Mucosa of rectum (tissue), 2 donors: ENCODE results near the gene ATPAF2.

Source experiments
- H3K27ac ChIP-seq, 2 donors: one replicate each; pipeline ENCODE4 v1.7.0; 2013; ENCODE audit warnings: inconsistent platforms in 2 of 2, low read depth in 2 of 2, low read length in 2 of 2
- H3K27me3 ChIP-seq, 2 donors: one replicate each; pipeline ENCODE4 v1.7.0; 2013; ENCODE audit warnings: low read length in 2 of 2; ENCODE audit not compliant: control insufficient read depth in 2 of 2, insufficient read depth in 2 of 2
- H3K36me3 ChIP-seq, 2 donors: one replicate each; pipeline ENCODE4 v1.7.0; 2013; ENCODE audit warnings: low read length in 2 of 2; ENCODE audit not compliant: control insufficient read depth in 2 of 2, insufficient read depth in 2 of 2
- H3K4me1 ChIP-seq, 2 donors: one replicate each; pipeline ENCODE4 v1.7.0; 2013; ENCODE audit warnings: low read length in 2 of 2, mild to moderate bottlenecking in 1 of 2; ENCODE audit not compliant: control insufficient read depth in 2 of 2, insufficient read depth in 2 of 2
- H3K4me3 ChIP-seq, 2 donors: one replicate each; pipeline ENCODE4 v1.7.0; 2013; ENCODE audit warnings: low read length in 2 of 2
- H3K9ac ChIP-seq, 2 donors: one replicate each; pipeline ENCODE4 v1.7.0; 2013; ENCODE audit warnings: low read length in 2 of 2, low read depth in 1 of 2, mild to moderate bottlenecking in 1 of 2
- H3K9me3 ChIP-seq, 2 donors: one replicate each; pipeline ENCODE4 v1.7.0; 2013; ENCODE audit warnings: low read length in 2 of 2; ENCODE audit not compliant: control insufficient read depth in 2 of 2
- donor health status: healthy.
- donor health status: Normal muscosa, but diverticular disease.

Gene ATPAF2

DNA sequence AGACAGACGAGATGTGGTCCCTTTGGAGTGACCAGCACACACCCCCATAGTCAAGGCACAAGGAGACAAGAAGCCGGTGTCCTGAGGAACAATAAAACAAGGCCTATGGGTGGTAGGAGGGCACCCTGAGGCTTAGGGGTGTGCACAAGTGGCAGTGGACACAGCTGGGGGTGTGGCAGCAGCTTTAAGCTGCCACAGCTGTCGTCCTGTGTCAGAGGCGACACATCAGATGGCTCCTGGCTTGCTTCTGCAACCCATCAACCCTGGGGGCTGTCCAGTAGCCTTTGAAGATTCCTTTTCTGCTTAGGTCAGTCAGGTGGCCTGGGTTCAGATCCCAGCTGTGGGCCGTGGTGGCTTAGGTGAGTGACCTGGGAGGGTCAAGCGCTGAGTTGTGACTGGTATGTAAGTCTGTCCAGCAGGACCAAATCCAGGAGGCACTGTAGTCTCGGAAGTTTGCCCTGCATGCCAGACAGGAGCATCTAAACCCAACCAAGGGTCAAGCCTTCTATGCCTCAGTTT lies 50.5 kb downstream of the ATPAF2 start:
- Histone ChIP-seq H3K36me3 (no peaks in the 10 kb centered on the region), H3K4me3 (no peak overlapping the region), H3K4me1 (no peaks in the 10 kb centered on the region), H3K27ac (no peak overlapping the region), H3K9ac (no peak overlapping the region), H3K9me3 (no peaks in the 10 kb centered on the region), H3K27me3 (no peaks in the 10 kb centered on the region)

DNA sequence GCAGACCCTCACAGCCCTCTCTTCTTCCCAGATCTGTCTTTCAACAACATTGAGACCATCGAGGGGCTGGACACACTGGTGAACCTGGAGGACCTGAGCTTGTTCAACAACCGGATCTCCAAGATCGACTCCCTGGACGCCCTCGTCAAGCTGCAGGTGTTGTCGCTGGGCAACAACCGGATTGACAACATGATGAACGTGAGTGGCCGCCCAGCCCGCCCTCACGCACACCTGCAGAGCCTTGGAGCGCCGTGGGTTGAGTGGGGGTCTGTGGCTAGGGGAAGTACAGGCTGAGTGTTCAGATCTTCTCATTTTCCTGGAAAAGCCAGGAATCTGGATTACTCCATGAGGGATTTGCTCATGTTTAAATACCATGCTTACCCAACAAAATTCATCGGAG lies 51.1 kb downstream of the ATPAF2 start:
- no peak overlapping the region for H3K27ac ChIP-seq
- H3K4me3 ChIP-seq: no peak overlapping the region
- no peak overlapping the region for H3K9ac ChIP-seq
- no peaks in the 10 kb centered on the region for H3K36me3 ChIP-seq
- H3K4me1 ChIP-seq: no peaks in the 10 kb centered on the region
- H3K27me3 ChIP-seq: no peaks in the 10 kb centered on the region
- H3K9me3 ChIP-seq: no peaks in the 10 kb centered on the region

DNA sequence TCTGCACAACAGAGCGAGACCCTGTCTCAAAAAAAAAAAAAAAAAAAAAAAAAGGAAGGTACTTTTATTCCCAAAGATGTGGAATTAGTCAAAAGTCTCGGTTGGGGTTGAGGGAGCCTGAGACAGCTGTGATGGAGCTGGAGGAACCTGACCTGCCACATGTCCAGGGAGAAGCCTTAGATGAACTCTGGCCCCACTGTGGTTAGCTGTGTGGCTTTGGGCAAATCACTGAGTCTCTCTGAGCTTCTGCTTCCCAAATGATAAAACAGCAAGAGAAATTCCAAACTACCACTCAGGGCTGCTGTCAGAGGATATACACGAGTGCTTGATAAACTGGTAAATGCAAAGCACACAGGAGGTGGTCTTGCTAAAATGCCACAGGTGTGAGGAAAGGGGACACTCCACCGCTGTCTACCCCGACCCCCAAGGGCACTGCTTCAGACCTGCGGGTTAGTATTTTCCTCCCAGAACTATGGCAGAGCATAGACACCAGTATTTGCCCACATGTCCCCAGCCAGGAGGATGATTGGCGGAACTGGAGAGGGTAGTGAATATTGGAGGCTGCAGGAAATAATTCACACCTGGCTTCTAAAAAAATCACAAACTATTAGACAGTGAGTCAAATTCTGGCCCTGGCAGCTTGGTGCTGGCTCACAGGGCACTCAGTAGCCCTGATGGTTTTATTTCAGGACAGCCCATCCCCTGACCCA lies 51.6 kb downstream of the ATPAF2 start:
- Histone ChIP-seq H3K27me3 (no peaks in the 10 kb centered on the region), H3K9ac (no peak overlapping the region), H3K9me3 (no peaks in the 10 kb centered on the region), H3K4me3 (no peak overlapping the region), H3K4me1 (no peaks in the 10 kb centered on the region), H3K27ac (no peak overlapping the region), H3K36me3 (no peaks in the 10 kb centered on the region)

DNA sequence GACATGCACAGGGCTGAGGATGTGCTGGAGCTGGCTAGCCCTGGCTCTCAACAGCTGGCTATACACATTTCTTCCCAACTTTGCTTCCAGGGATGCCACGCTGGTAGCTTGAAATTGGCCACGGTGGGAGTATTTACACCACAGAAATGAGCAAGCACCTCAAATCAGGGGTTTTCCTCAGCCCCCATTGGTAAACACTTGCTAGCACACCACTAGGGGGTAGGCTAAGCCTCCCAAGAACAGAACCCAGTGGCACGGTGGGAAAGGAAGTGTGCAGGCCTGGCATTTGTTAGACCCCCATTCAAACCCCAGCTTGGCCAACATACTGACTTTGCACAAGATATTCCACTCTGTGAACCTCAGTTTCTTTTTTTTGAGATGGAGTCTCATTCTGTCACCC lies 53.4 kb downstream of the ATPAF2 start:
- H3K27me3 ChIP-seq: no peaks in the 10 kb centered on the region
- H3K4me3 ChIP-seq: no peak overlapping the region
- no peaks in the 10 kb centered on the region for H3K9me3 ChIP-seq
- H3K9ac ChIP-seq: no peak overlapping the region
- H3K27ac ChIP-seq: no peak overlapping the region
- no peaks in the 10 kb centered on the region for H3K4me1 ChIP-seq
- H3K36me3 ChIP-seq: no peaks in the 10 kb centered on the region

DNA sequence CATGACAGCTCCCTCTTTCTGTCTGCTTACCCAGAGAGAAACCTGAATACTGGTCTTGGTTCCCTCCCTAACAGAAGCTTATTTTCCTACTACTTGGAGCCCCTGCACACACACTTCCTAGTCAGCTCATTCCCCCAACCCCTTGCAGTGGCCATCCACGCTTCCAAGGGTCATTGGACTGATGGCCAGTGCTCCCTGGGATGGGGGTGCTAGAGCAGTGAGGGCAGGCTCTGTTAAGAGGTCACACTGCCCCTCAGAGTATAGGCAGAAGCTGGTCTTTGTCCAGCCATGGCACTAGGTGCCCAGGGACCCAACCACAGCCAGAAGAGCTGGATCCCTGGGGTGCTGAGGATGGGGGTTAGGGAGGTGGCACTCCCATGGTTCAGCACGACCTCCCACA lies 53.8 kb downstream of the ATPAF2 start:
- Histone ChIP-seq H3K36me3 (no peaks in the 10 kb centered on the region), H3K27ac (no peak overlapping the region), H3K9ac (no peak overlapping the region), H3K4me1 (no peaks in the 10 kb centered on the region), H3K9me3 (no peaks in the 10 kb centered on the region), H3K27me3 (no peaks in the 10 kb centered on the region), H3K4me3 (no peak overlapping the region)

DNA sequence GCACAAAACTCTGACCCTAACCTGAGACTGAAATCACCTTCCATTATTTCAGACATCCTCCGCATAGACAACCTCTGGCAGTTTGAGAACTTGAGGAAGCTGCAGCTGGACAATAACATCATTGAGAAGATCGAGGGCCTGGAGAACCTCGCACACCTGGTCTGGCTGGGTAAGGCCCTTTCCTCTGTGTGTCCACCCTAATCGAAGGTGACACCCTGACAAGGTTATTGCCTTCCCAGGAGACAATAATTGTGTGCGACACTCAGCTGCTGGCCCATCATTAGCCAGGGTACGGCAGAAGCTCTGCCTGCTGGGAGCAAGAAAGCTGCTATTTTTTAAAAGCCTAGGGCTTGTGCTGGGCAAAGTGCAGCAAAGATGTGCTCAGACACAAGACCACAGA lies 55.2 kb downstream of the ATPAF2 start:
- no peaks in the 10 kb centered on the region for H3K36me3 ChIP-seq
- no peak overlapping the region for H3K27ac ChIP-seq
- no peaks in the 10 kb centered on the region for H3K4me1 ChIP-seq
- no peak overlapping the region for H3K4me3 ChIP-seq
- no peak overlapping the region for H3K9ac ChIP-seq
- H3K9me3 ChIP-seq: no peaks in the 10 kb centered on the region
- H3K27me3 ChIP-seq: no peaks in the 10 kb centered on the region

DNA sequence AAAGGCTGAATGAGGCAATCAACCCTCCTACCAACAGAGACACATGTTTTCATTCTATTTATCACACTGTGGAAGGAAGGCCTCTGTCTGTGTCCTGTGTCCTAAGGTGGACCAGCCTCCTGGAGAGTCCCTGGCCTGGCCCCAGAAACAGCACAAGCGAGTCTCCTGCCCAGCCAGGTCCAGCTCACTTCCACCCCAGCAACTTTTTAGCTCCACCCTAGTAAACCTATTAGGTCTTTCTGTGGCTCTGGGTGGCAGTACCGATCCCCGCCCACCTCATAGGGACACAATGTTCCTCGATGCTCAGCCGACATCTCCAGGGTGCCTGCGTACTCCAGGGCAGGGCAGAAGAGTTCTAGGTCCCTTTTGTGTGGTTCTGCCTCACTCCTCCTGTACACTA lies 55.6 kb downstream of the ATPAF2 start:
- no peaks in the 10 kb centered on the region for H3K27me3 ChIP-seq
- no peaks in the 10 kb centered on the region for H3K9me3 ChIP-seq
- no peak overlapping the region for H3K4me3 ChIP-seq
- H3K36me3 ChIP-seq: no peaks in the 10 kb centered on the region
- no peak overlapping the region for H3K9ac ChIP-seq
- no peak overlapping the region for H3K27ac ChIP-seq
- no peaks in the 10 kb centered on the region for H3K4me1 ChIP-seq

DNA sequence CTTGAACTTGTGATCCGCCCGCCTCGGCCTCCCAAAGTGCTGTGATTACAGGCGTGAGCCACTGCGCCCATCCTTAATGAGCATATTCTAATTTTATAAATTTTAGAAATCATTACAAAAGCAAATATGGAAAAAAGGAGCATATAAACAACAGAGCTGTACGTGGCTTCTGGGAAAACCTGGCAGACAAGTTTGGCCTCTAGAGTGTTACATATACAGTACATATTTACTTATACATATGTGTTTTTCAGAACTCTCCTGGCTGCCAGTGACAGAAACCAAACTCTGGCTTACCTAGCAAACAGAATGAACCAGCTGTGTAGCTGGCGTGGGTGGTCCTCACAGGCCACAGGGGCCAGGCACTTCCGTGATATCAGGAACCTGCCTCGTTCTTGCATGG lies 56.2 kb downstream of the ATPAF2 start:
- Histone ChIP-seq H3K9ac (no peak overlapping the region), H3K4me1 (no peaks in the 10 kb centered on the region), H3K36me3 (no peaks in the 10 kb centered on the region), H3K4me3 (no peak overlapping the region), H3K9me3 (no peaks in the 10 kb centered on the region), H3K27me3 (no peaks in the 10 kb centered on the region), H3K27ac (no peak overlapping the region)

DNA sequence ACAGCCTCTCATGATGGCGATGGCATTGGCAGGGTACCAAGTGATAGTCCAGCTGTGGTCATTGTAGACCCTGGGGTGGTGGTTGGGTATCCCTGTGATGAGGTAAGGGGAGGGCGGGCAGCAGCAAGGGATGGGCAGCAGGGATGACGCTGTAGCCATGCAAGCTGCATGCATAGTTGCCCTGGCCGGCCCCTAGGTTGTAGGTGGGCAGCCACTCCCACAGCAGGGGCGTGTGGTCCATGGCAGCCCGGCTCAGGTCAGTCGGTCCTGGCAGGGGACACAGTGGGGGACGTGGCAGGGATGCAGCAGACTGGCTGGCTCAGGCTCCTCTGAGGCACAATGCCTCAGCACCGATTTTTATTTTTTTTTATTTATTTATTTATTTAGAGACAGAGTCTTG lies 57.6 kb downstream of the ATPAF2 start:
- no peak overlapping the region for H3K27ac ChIP-seq
- H3K27me3 ChIP-seq: no peaks in the 10 kb centered on the region
- no peaks in the 10 kb centered on the region for H3K4me1 ChIP-seq
- H3K9me3 ChIP-seq: no peaks in the 10 kb centered on the region
- no peaks in the 10 kb centered on the region for H3K36me3 ChIP-seq
- no peak overlapping the region for H3K4me3 ChIP-seq
- no peak overlapping the region for H3K9ac ChIP-seq

DNA sequence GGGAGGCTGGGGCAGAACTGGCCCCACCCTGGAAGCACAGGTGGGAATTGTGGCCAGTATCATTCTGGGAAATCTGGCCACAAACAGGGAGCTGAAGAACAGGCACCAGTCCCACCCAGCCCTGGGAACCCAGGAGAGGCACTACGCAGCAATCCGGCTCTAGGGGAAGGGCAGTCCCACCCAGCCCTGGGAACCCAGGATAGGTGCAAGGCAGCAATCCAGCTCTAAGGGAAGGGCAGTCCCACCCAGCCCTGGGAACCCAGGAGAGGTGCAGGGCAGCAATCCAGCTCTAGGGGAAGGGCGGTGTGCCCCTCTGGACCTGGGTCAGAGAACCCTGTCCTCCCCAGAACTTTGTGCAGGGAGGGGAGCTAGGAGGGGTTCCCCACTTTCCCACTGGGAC lies 59.2 kb downstream of the ATPAF2 start:
- Histone ChIP-seq H3K36me3 (no peaks in the 10 kb centered on the region), H3K4me3 (no peak overlapping the region), H3K27ac (no peak overlapping the region), H3K4me1 (no peaks in the 10 kb centered on the region), H3K9me3 (no peaks in the 10 kb centered on the region), H3K27me3 (no peaks in the 10 kb centered on the region), H3K9ac (no peak overlapping the region)
